TTC549 (cell line): Measurements from ENCODE around the gene HEATR1.
"Not testable (repeated sequence)": the region's sequence is repeated elsewhere in the genome, so short reads cannot be mapped to it uniquely, and the experiment has no call there.

Source experiments
- FAIRE-seq: peaks from 2 replicates; lab custom pipeline; 2012; peaks lifted over from hg19 to GRCh38; lab: Jason Lieb, UNC

The HEATR1 gene

GRCh38 chr1:236581528-236581927 lies 22.8 kb downstream of the HEATR1 start:
- no peak for FAIRE-seq

- not testable (repeated sequence) for FAIRE-seq
These were observed 23.9 kb downstream of the HEATR1 start for GRCh38 chr1:236580404-236580803.

- peak; percentile 41 for FAIRE-seq
These were observed 25.7 kb downstream of the HEATR1 start for GRCh38 chr1:236578661-236579060.

- not testable (repeated sequence) for FAIRE-seq
These were observed 27.3 kb downstream of the HEATR1 start for GRCh38 chr1:236577041-236577440.

- FAIRE-seq: no peak
These were observed 28.3 kb downstream of the HEATR1 start for GRCh38 chr1:236576004-236576403.

GRCh38 chr1:236575523-236575922 lies 28.8 kb downstream of the HEATR1 start:
- no peak for FAIRE-seq

- no peak for FAIRE-seq
These were observed 35.9 kb downstream of the HEATR1 start for GRCh38 chr1:236568285-236568894.

GRCh38 chr1:236565530-236565929 lies 38.8 kb downstream of the HEATR1 start:
- no peak for FAIRE-seq

GRCh38 chr1:236561976-236562375 lies 42.3 kb downstream of the HEATR1 start:
- FAIRE-seq: no peak

GRCh38 chr1:236560213-236560771 lies 44.0 kb downstream of the HEATR1 start:
- FAIRE-seq: no peak

GRCh38 chr1:236558846-236559245 lies 45.5 kb downstream of the HEATR1 start:
- FAIRE-seq: no peak

GRCh38 chr1:236558081-236558480 lies 46.2 kb downstream of the HEATR1 start:
- FAIRE-seq: no peak

GRCh38 chr1:236556606-236557005 lies 47.7 kb downstream of the HEATR1 start:
- no peak for FAIRE-seq

- FAIRE-seq: no peak
These were observed 50.9 kb downstream of the HEATR1 start for GRCh38 chr1:236553370-236553769.

GRCh38 chr1:236552901-236553300 lies 51.4 kb downstream of the HEATR1 start:
- peak; percentile 51 for FAIRE-seq

- FAIRE-seq: no peak
These were observed 52.2 kb downstream of the HEATR1 start for GRCh38 chr1:236552096-236552495.

GRCh38 chr1:236550961-236551851 lies 53.1 kb downstream of the HEATR1 start:
- no peak for FAIRE-seq

- no peak for FAIRE-seq
These were observed 55.9 kb downstream of the HEATR1 start for GRCh38 chr1:236548452-236548851.

- no peak for FAIRE-seq
These were observed 58.6 kb downstream of the HEATR1 start for GRCh38 chr1:236545621-236546169.

- no peak for FAIRE-seq
These were observed 61.1 kb downstream of the HEATR1 start for GRCh38 chr1:236543065-236543669.

- no peak for FAIRE-seq
These were observed 62.6 kb downstream of the HEATR1 start for GRCh38 chr1:236541710-236542109.

GRCh38 chr1:236540813-236541465 lies 63.4 kb downstream of the HEATR1 start:
- FAIRE-seq: no peak
